ENCODE measurements around the gene GAST. TPM values are rescaled to one million over a fixed set of nuclear protein-coding genes. Genes with fewer than 3 reads are reported as not detected.

The GAST gene
- total RNA-seq, 1 experiment from 2014 or later: 0.75 TPM

DNA sequence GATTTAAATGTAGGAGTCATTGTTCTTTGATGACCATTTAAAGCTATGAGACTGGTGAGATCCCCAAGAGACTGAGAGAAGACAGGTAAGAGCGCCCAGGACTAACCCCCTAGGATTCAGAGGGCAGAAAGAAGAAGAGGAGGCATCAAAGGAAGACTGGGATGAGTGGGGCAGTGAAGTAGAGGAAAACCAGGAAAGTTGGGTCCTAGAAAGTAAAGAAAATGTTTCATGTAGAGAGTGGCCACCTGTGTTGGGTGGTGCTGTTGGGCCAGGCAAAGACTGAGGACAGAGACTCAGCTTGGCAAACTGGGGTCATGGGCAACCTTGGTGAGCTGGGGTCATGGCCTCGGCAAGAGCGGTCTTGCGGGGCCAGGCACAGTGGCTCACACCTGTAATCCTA is 23.6 kb downstream of the GAST start:
- CTCF ChIA-PET: interaction anchor here (0.7 kb wide), 1 partner anchor 34 kb away, joined by 4 read pairs; no protein-coding TSS in a partner anchor
- POLR2A ChIA-PET: interaction anchor here (0.7 to 1.9 kb wide), 2 partner anchors 50 to 65 kb away, joined by 5 to 7 read pairs; no protein-coding TSS in a partner anchor
- H3K4me3 ChIP-seq (ENCODE audit: low read depth, low read length): no peak overlapping the region
- TF ChIP-seq, protein P1, sequence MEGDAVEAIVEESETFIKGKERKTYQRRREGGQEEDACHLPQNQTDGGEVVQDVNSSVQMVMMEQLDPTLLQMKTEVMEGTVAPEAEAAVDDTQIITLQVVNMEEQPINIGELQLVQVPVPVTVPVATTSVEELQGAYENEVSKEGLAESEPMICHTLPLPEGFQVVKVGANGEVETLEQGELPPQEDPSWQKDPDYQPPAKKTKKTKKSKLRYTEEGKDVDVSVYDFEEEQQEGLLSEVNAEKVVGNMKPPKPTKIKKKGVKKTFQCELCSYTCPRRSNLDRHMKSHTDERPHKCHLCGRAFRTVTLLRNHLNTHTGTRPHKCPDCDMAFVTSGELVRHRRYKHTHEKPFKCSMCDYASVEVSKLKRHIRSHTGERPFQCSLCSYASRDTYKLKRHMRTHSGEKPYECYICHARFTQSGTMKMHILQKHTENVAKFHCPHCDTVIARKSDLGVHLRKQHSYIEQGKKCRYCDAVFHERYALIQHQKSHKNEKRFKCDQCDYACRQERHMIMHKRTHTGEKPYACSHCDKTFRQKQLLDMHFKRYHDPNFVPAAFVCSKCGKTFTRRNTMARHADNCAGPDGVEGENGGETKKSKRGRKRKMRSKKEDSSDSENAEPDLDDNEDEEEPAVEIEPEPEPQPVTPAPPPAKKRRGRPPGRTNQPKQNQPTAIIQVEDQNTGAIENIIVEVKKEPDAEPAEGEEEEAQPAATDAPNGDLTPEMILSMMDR (IDR thresholded peaks at IDR 0.05; ENCODE audit: insufficient read depth in 1 of 2, low read depth in 1 of 2, low read length in 1 of 2, severe bottlenecking in 1 of 2, unreplicated experiment in 1 of 2): no peak
- H3K4me1 ChIP-seq: peaks cover 31% of the 10 kb centered on the region
- peaks cover 15% of the 10 kb centered on the region for H3K27me3 Mint-ChIP-seq (ENCODE audit: insufficient read depth, unreplicated experiment)
- H3K36me3 Mint-ChIP-seq (ENCODE audit: insufficient read depth, unreplicated experiment): peaks cover 6% of the 10 kb centered on the region
- H3K4me1 Mint-ChIP-seq (ENCODE audit: low read depth, unreplicated experiment): peaks cover 21% of the 10 kb centered on the region
- no peaks in the 10 kb centered on the region for H3K9me3 Mint-ChIP-seq (ENCODE audit: unreplicated experiment)
- no peak for DNase-seq
- H3K27me3 ChIP-seq (replicated peaks; ENCODE audit: control insufficient read depth, insufficient read depth, low read length): no peaks in the 10 kb centered on the region; the same call in none of the 2 replicates
- BruUV-seq (replicated peaks): no TSS peak
- intact Hi-C loops (cut with micrococcal nuclease; ENCODE audit: unreplicated experiment): no loop called here
- no peak overlapping the region for H3K27ac Mint-ChIP-seq (ENCODE audit: unreplicated experiment)
- H3K4me3 Mint-ChIP-seq (ENCODE audit: unreplicated experiment): no peak overlapping the region
- H3K9me3 ChIP-seq: no peaks in the 10 kb centered on the region
- H3K36me3 ChIP-seq (ENCODE audit: control insufficient read depth, insufficient read depth, low read length): no peaks in the 10 kb centered on the region

DNA sequence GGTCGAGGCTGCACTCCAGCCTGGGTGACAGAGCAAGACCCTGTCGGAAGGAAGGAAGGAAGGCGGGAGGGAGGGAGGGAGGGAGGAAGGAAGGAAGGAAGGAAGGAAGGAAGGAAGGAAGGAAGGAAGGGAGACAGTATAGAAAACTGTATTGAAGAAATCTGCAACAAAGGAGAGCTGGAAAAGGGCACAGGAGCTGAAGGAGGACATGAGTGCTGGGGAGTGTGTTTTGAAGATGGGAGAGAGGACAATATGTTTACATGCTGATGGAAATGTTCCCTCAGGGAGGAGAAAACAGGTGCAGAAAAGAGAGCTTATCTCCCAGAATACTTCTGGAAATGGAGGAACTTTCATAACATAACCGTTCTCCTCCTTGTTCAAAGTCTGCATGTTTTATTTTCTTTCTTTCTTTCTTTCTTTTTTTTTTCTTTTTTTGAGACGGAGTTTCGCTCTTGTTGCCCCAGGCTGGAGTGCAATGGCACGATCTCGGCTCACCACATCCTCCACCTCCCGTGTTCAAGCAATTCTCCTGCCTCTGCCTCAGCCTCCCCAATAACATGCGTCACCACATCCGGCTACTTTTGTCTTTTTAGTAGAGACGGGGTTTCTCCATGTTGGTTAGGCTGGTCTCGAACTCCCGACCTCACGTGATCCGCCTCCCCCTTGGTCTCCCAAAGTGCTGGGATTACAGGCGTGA is 25.0 kb downstream of the GAST start:
- Histone ChIP-seq H3K36me3 (ENCODE audit: control insufficient read depth, insufficient read depth, low read length) (no peaks in the 10 kb centered on the region), H3K4me1 (peaks cover 31% of the 10 kb centered on the region), H3K27me3 (replicated peaks; ENCODE audit: control insufficient read depth, insufficient read depth, low read length) (no peaks in the 10 kb centered on the region; the same call in 1 of the 2 replicates), H3K9me3 (no peaks in the 10 kb centered on the region), H3K4me3 (ENCODE audit: low read depth, low read length) (no peak overlapping the region)
- no peak overlapping the region for H3K4me3 Mint-ChIP-seq (ENCODE audit: unreplicated experiment)
- TF ChIP-seq, protein P1 (IDR thresholded peaks at IDR 0.05; ENCODE audit: insufficient read depth in 1 of 2, low read depth in 1 of 2, low read length in 1 of 2, severe bottlenecking in 1 of 2, unreplicated experiment in 1 of 2): no peak
- peaks cover 30% of the 10 kb centered on the region for H3K4me1 Mint-ChIP-seq (ENCODE audit: low read depth, unreplicated experiment)
- POLR2A ChIA-PET: interaction anchor here (0.6 to 1.0 kb wide), 4 partner anchors 49 to 275 kb away, joined by 3 to 8 read pairs (median 4); partner anchors contain the start of gene JUP
- intact Hi-C loops (cut with micrococcal nuclease; ENCODE audit: unreplicated experiment): no loop called here
- DNase-seq: no peak
- BruUV-seq (replicated peaks): no TSS peak
- peaks cover 6% of the 10 kb centered on the region for H3K36me3 Mint-ChIP-seq (ENCODE audit: insufficient read depth, unreplicated experiment)
- CTCF ChIA-PET: interaction anchor here (0.6 to 2.6 kb wide), 8 partner anchors 25 to 222 kb away, joined by 3 to 14 read pairs (median 4); partner anchors contain the start of genes FKBP10, GAST and JUP
- no peak overlapping the region for H3K27ac Mint-ChIP-seq (ENCODE audit: unreplicated experiment)
- H3K9me3 Mint-ChIP-seq (ENCODE audit: unreplicated experiment): no peaks in the 10 kb centered on the region
- peaks cover 15% of the 10 kb centered on the region for H3K27me3 Mint-ChIP-seq (ENCODE audit: insufficient read depth, unreplicated experiment)

DNA sequence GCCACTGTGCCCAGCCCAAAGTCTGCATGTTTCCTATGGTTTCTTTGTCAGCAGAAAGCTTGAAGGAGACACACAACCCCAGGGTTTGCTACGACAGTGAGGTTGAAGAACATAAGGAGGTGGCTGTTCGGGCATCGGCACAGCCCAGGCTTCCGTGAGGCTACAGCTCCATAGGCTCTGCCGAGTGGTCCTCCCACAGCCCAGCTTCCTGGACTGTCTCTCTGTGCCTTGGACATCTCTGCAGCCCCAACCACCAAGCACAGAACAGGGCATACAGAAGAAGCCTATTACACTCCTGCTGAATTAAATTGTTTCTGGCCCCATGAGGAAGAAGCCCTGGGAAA is 25.5 kb downstream of the GAST start:
- BruUV-seq (replicated peaks): no TSS peak
- DNase-seq: no peak
- POLR2A ChIA-PET: interaction anchor here (0.9 to 1.0 kb wide), 3 partner anchors 49 to 75 kb away, joined by 3 to 8 read pairs (median 4); partner anchors contain the start of gene JUP
- no peaks in the 10 kb centered on the region for H3K9me3 Mint-ChIP-seq (ENCODE audit: unreplicated experiment)
- H3K4me3 Mint-ChIP-seq (ENCODE audit: unreplicated experiment): no peak overlapping the region
- intact Hi-C loops (cut with micrococcal nuclease; ENCODE audit: unreplicated experiment): loop anchor here (1.0 kb wide), 6 partner anchors 35 to 222 kb away; partner anchors contain the start of gene KLHL11
- CTCF ChIA-PET: interaction anchor here (0.6 to 2.6 kb wide), 7 partner anchors 49 to 222 kb away, joined by 3 to 14 read pairs (median 4); partner anchors contain the start of genes FKBP10 and JUP
- H3K36me3 Mint-ChIP-seq (ENCODE audit: insufficient read depth, unreplicated experiment): peaks cover 6% of the 10 kb centered on the region
- Histone ChIP-seq H3K4me3 (ENCODE audit: low read depth, low read length) (no peak overlapping the region), H3K4me1 (peaks cover 31% of the 10 kb centered on the region), H3K27me3 (replicated peaks; ENCODE audit: control insufficient read depth, insufficient read depth, low read length) (no peaks in the 10 kb centered on the region; the same call in 1 of the 2 replicates), H3K9me3 (no peaks in the 10 kb centered on the region), H3K36me3 (ENCODE audit: control insufficient read depth, insufficient read depth, low read length) (no peaks in the 10 kb centered on the region)
- TF ChIP-seq, protein P1 (IDR thresholded peaks at IDR 0.05; ENCODE audit: insufficient read depth in 1 of 2, low read depth in 1 of 2, low read length in 1 of 2, severe bottlenecking in 1 of 2, unreplicated experiment in 1 of 2): no peak
- peaks cover 32% of the 10 kb centered on the region for H3K4me1 Mint-ChIP-seq (ENCODE audit: low read depth, unreplicated experiment)
- H3K27me3 Mint-ChIP-seq (ENCODE audit: insufficient read depth, unreplicated experiment): peaks cover 15% of the 10 kb centered on the region
- H3K27ac Mint-ChIP-seq (ENCODE audit: unreplicated experiment): no peak overlapping the region

Measured in Caco-2 (cell line).